KBM-7 (cell line): ENCODE measurements around the gene GRIK5.
"Not testable (repeated sequence)": the region's sequence is repeated elsewhere in the genome, so short reads cannot be mapped to it uniquely, and the experiment has no call there.

Experiments used
- DNase-seq: peaks from one replicate; pipeline ENCODE4 v3.0.0-alpha.2; 2015
- in situ Hi-C: fragments of 300-500 bp; cut with MboI; formaldehyde crosslinking; loops from 2 replicates; pipeline ENCODE4 v1.14.3; 2020; ENCODE audit warnings: low sequenced_read_pairs, low pct_unique_long_range_greater_than_20kb, mixed read lengths

Gene GRIK5

GRCh38 chr19:41998246-41999020 lies 71.6 kb downstream of the GRIK5 start:
- no peak for DNase-seq
- in situ Hi-C loops = no loop called here

- no peak for DNase-seq
Observed at GRCh38 chr19:41997851-41998229, 72.2 kb downstream of the GRIK5 start.

GRCh38 chr19:41997121-41997850 lies 72.7 kb downstream of the GRIK5 start:
- in situ Hi-C loops = no loop called here
- DNase-seq = peak; percentile 59

More at GRCh38 chr19:41997851-41998229, 72.2 kb downstream of the GRIK5 start:
- in situ Hi-C loops = no loop called here

- DNase-seq = peak; percentile 16
- in situ Hi-C loops = no loop called here
Observed at GRCh38 chr19:41995959-41996797, 73.8 kb downstream of the GRIK5 start.

GRCh38 chr19:41994994-41995958 lies 74.7 kb downstream of the GRIK5 start:
- no peak for DNase-seq
- in situ Hi-C loops = no loop called here

GRCh38 chr19:41994521-41994971 lies 75.5 kb downstream of the GRIK5 start:
- in situ Hi-C loops = no loop called here
- DNase-seq = no peak

- DNase-seq = peak; percentile 76
- in situ Hi-C loops = no loop called here
Observed at GRCh38 chr19:41993612-41994483, 76.2 kb downstream of the GRIK5 start, which contains the start of gene ATP1A3. Gene ATP1A3, minus strand, starts transcription at chr19:41994230. Its CDS starts 154 bp downstream, at chr19:41994076.

GRCh38 chr19:41991925-41992569 lies 78.0 kb downstream of the GRIK5 start:
- in situ Hi-C loops, DNase-seq: not testable (repeated sequence)

GRCh38 chr19:41991025-41991424 lies 79.0 kb downstream of the GRIK5 start:
- no peak for DNase-seq
- in situ Hi-C loops = no loop called here

GRCh38 chr19:41990615-41991014 lies 79.4 kb downstream of the GRIK5 start:
- DNase-seq = no peak
- in situ Hi-C loops = no loop called here

- in situ Hi-C loops = no loop called here
- no peak for DNase-seq
Observed at GRCh38 chr19:41990028-41990427, 80.0 kb downstream of the GRIK5 start.

- in situ Hi-C loops = no loop called here
- no peak for DNase-seq
Observed at GRCh38 chr19:41988947-41989346, 81.1 kb downstream of the GRIK5 start.

GRCh38 chr19:41987141-41987860 lies 82.7 kb downstream of the GRIK5 start:
- in situ Hi-C loops = no loop called here

GRCh38 chr19:41984961-41985360 lies 85.0 kb downstream of the GRIK5 start:
- DNase-seq = no peak
- in situ Hi-C loops = no loop called here

More at GRCh38 chr19:41987141-41987860, 82.7 kb downstream of the GRIK5 start:
- no peak for DNase-seq

- in situ Hi-C loops = no loop called here
- DNase-seq = no peak
Observed at GRCh38 chr19:41981724-41982123, 88.3 kb downstream of the GRIK5 start.

- DNase-seq = no peak
- in situ Hi-C loops = no loop called here
Observed at GRCh38 chr19:41978470-41978869, 91.5 kb downstream of the GRIK5 start.
